GM21367 (cell line): ENCODE results near the gene HERPUD1.

ENCODE experiments used
- ATAC-seq: cut with Tn5 transposase; IDR thresholded peaks from one replicate; pipeline ENCODE4 v1.9.1; 2021; ENCODE audit not compliant: unreplicated experiment

The HERPUD1 gene

GRCh38 chr16:56994311-56994710 is 62.4 kb downstream of the HERPUD1 start:
- ATAC-seq, result no peak
